Esophagus squamous epithelium (tissue), 4 donors: Measurements from ENCODE around the gene RASAL2.

Experiments used
- CTCF ChIP-seq, 6 experiments: fragments of 450-650 bp in 4 of 6; fragments of 200-600 bp in 2 of 6; sonication (generic) in 2 of 6; IDR thresholded peaks; one replicate each; pipeline ENCODE4 v1.5.1; 2016 to 2019; ENCODE audit warnings: antibody characterized with exemption in 6 of 6, mild to moderate bottlenecking in 4 of 6, moderate library complexity in 4 of 6
- POLR2A ChIP-seq, 4 donors: fragments of 450-650 bp; IDR thresholded peaks; one replicate each; pipeline ENCODE4 v1.6.1; 2017; ENCODE audit warnings: antibody characterized with exemption in 4 of 4, mild to moderate bottlenecking in 4 of 4, moderate library complexity in 3 of 4

GRCh38 chr1:178528953-178529335, 435.0 kb downstream of the RASAL2 start:
- TF ChIP-seq CTCF (IDR thresholded peaks at IDR 0.05) (no peak), POLR2A (IDR thresholded peaks at IDR 0.05) (no peak)
